Ectodermal cell (in vitro differentiated cells): Measurements from ENCODE around the gene OCRL.
"Not testable (repeated sequence)": the region's sequence is repeated elsewhere in the genome, so short reads cannot be mapped to it uniquely, and the experiment has no call there.

Experiments used
- H3K27ac ChIP-seq: 2 replicates; pipeline ENCODE4 v1.7.0; 2013; ENCODE audit warnings: mild to moderate bottlenecking, low read depth, low read length; ENCODE audit not compliant: insufficient read depth, poor library complexity, severe bottlenecking
- H3K27me3 ChIP-seq: 2 replicates; pipeline ENCODE4 v1.7.0; 2013; ENCODE audit warnings: mild to moderate bottlenecking, low read length; ENCODE audit not compliant: insufficient read depth, control insufficient read depth, poor library complexity, severe bottlenecking
- H3K36me3 ChIP-seq: one replicate; pipeline ENCODE4 v1.7.0; 2013; ENCODE audit warnings: low read length; ENCODE audit not compliant: control insufficient read depth, insufficient read depth
- H3K4me1 ChIP-seq: one replicate; pipeline ENCODE4 v1.7.0; 2013; ENCODE audit warnings: low read length; ENCODE audit not compliant: control insufficient read depth, insufficient read depth
- H3K4me3 ChIP-seq: 2 replicates; pipeline ENCODE4 v1.7.0; 2013; ENCODE audit warnings: low read depth, low read length, control low read depth; ENCODE audit not compliant: insufficient read depth
- H3K9me3 ChIP-seq: 2 replicates; pipeline ENCODE4 v1.7.0; 2013; ENCODE audit warnings: mild to moderate bottlenecking, low read length, moderate library complexity; ENCODE audit not compliant: control insufficient read depth
- WGBS, 2 experiments: methylation state at CpG; one replicate each; pipeline ENCODE4 v1.1.7; 2013; ENCODE audit warnings: missing lambda C conversion rate in 2 of 2; 5-methylcytosine and 5-hydroxymethylcytosine counted together

Gene OCRL

GRCh38 chrX:129531132-129531531 lies 8.9 kb upstream of the OCRL start:
- 75 to 81% methylated on average over 1 of the region's 1 CpG for WGBS, 2 experiments
- Histone ChIP-seq H3K9me3 (no peaks in the 10 kb centered on the region), H3K27me3 (no peaks in the 10 kb centered on the region), H3K36me3 (no peaks in the 10 kb centered on the region), H3K4me1 (no peaks in the 10 kb centered on the region), H3K4me3 (no peak overlapping the region), H3K27ac (no peak overlapping the region)

DNA sequence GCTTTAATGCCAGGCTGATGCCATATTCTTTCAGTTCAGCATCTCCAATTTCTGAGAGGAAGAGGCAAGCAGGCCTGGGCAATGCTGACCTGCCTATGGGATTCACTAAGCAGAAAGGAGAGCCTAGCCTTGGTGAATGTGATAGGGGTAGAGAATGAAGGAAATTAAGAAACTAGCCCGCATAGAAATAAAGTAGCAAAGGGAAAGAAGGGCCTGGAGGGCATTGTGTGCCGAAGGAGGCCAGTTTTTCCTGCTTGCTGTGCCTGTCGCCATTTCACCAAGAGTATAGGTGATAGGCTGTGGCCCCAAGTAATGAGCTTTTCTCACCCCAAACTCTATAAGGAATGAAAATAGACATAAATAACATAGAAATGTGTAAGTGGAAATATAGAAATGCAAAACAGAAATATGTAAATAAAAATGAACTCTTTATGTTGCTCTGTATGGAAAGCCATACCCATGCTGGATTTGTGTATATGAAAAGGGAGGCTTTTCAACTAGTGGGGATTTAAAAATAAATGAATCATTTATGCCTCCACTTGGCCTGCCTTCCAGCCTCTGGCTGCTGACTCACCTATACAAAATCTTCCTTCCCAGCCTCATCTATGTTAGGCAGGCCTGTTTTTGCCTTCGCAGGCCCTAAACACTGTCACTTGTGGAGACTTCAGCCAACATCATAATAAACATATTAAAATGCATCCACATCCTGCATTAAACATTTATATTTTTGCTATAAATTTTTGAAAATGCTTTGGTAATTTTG lies 5.1 kb upstream of the OCRL start:
- no peaks in the 10 kb centered on the region for H3K4me1 ChIP-seq
- no peak overlapping the region for H3K27ac ChIP-seq
- H3K27me3 ChIP-seq, result no peaks in the 10 kb centered on the region
- 89 to 96% methylated on average over 4 of the region's 4 CpGs for WGBS, 2 experiments
- H3K4me3 ChIP-seq, result no peak overlapping the region
- H3K9me3 ChIP-seq, result no peaks in the 10 kb centered on the region
- no peaks in the 10 kb centered on the region for H3K36me3 ChIP-seq

DNA sequence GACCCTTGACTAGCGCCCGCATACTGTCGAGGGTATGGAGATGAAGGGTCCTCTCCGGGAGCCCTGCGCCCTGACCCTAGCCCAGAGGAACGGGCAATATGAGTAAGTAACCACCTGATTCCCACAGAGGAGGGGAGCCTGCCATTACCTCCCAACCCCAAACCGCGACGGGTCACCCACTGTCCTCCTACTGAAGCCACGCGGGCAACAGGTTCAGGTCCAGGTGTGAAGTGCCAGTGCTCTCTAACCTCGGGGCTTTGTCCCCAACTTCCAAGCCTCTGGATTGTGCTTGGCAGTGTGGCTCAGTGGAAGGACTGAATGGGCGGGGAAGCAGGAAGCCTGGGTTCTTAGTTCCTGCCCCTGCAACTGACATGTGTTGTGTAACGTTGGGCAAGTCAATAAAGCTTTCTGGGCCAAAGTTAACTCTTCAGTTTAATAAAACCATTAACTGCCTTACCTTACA lies 694 bp downstream of the OCRL start:
- Histone ChIP-seq H3K9me3 (no peaks in the 10 kb centered on the region), H3K4me1 (no peaks in the 10 kb centered on the region), H3K27ac (no peak overlapping the region), H3K4me3 (peak overlapping the region; percentile 49), H3K36me3 (no peaks in the 10 kb centered on the region), H3K27me3 (no peaks in the 10 kb centered on the region)
- WGBS, 2 experiments, result 5% methylated on average over 13 to 14 of the region's 14 CpGs

DNA sequence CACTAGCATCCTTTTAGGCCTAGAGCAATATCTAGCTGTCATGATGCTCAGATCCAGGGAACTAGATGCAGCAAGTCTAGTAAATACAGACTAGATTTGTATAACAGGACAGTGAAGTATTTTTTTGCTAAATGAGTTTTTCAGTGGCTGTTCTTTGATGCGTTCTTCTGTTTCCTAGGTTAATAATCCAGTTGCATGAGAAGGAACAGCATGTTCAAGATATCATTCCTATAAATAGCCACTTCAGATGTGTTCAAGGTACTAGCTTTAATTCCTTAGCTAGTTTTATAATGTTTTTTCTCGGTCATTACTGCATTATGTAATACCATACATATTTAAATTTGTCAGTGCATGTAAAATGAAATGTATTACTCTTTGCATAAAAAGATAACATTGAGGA lies 4.7 kb downstream of the OCRL start:
- Histone ChIP-seq H3K27me3 (no peaks in the 10 kb centered on the region), H3K4me1 (no peaks in the 10 kb centered on the region), H3K36me3 (no peaks in the 10 kb centered on the region), H3K27ac (no peak overlapping the region), H3K9me3 (no peaks in the 10 kb centered on the region), H3K4me3 (no peak overlapping the region)
- 86% methylated on average over 1 of the region's 2 CpGs; no CpG with 5 or more reads in 1 of the 2 experiments for WGBS, 2 experiments

GRCh38 chrX:129545408-129545807 lies 5.3 kb downstream of the OCRL start:
- no peaks in the 10 kb centered on the region for H3K36me3 ChIP-seq

DNA sequence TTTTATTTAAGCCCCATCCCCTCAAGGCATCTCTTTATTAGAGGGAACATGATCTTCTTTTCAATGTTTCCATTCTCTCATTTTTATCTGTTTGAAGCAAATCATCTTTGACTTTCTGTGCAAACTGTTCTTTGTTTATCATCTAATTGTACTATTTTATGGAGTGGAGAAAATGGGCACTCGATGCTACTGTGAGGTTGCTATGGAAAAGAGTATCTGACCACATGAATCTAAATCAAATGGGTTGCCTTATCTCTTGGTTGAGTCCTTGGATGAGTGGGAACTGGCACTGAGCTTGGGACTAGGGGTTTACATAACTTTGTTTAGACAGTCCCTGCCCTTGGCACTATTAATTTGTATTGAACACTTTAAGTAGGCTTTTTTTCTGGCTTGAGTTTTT lies 9.1 kb downstream of the OCRL start:
- H3K27me3 ChIP-seq, result no peaks in the 10 kb centered on the region
- 92 to 100% methylated on average over 1 of the region's 1 CpG for WGBS, 2 experiments
- H3K4me3 ChIP-seq, result no peak overlapping the region
- no peaks in the 10 kb centered on the region for H3K9me3 ChIP-seq
- H3K4me1 ChIP-seq, result no peaks in the 10 kb centered on the region
- H3K27ac ChIP-seq, result no peak overlapping the region
- H3K36me3 ChIP-seq, result no peaks in the 10 kb centered on the region

More at GRCh38 chrX:129545408-129545807, 5.3 kb downstream of the OCRL start:
- no peaks in the 10 kb centered on the region for H3K4me1 ChIP-seq
- WGBS, 2 experiments, result 100% methylated on average over 1 of the region's 1 CpG
- H3K9me3 ChIP-seq, result no peaks in the 10 kb centered on the region
- no peak overlapping the region for H3K27ac ChIP-seq
- no peaks in the 10 kb centered on the region for H3K27me3 ChIP-seq
- no peak overlapping the region for H3K4me3 ChIP-seq

DNA sequence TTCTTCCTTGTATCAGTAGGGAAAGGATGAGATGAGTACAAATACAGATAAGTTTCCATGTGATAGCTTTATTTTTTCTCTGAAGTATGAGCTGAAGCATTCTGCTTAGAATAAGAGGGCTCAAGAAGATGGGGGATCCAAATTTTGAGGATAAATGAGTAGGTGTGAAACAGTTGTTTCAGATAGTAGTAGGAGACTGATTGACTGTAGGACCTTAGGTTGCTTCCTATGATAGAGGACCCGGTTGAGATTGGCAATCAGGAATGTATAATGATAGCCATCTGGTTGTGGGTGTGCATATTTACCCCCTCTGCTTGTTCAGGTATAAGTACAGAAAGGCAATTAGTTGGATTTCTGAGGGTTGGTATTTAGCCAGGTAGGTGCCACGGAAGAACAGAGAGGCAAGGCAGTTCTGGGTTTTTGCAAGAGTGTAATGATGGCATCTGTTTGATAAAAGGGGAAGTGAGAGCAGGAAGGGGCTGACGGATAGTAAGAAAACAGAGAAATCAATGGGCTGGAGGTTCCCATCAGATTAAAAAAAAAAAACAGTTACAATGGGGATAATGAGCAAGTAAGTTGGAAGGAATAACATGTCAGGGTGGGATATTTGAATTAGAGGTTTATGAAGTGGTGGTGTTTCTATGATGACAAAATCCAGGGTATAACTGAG lies 13.7 kb downstream of the OCRL start:
- 91 to 96% methylated on average over 3 of the region's 3 CpGs for WGBS, 2 experiments
- no peaks in the 10 kb centered on the region for H3K4me1 ChIP-seq
- no peak overlapping the region for H3K4me3 ChIP-seq
- H3K27ac ChIP-seq, result no peak overlapping the region
- peaks cover 4% of the 10 kb centered on the region for H3K36me3 ChIP-seq
- no peaks in the 10 kb centered on the region for H3K9me3 ChIP-seq
- H3K27me3 ChIP-seq, result no peaks in the 10 kb centered on the region

- not testable (repeated sequence) for H3K4me1 ChIP-seq, H3K27me3 ChIP-seq, H3K36me3 ChIP-seq, H3K4me3 ChIP-seq, H3K9me3 ChIP-seq, H3K27ac ChIP-seq
- 89 to 97% methylated on average over 5 of the region's 8 CpGs for WGBS, 2 experiments
Measured at GRCh38 chrX:129554816-129555215, 14.8 kb downstream of the OCRL start.

GRCh38 chrX:129556806-129557315 lies 16.8 kb downstream of the OCRL start:
- H3K27ac ChIP-seq, result no peak overlapping the region
- 89 to 97% methylated on average over 2 to 3 of the region's 5 CpGs for WGBS, 2 experiments
- no peaks in the 10 kb centered on the region for H3K4me1 ChIP-seq
- peaks cover 9% of the 10 kb centered on the region for H3K36me3 ChIP-seq
- H3K9me3 ChIP-seq, result no peaks in the 10 kb centered on the region
- H3K4me3 ChIP-seq, result no peak overlapping the region
- H3K27me3 ChIP-seq, result no peaks in the 10 kb centered on the region

GRCh38 chrX:129557844-129558480 lies 17.9 kb downstream of the OCRL start:
- H3K9me3 ChIP-seq, result no peaks in the 10 kb centered on the region
- H3K4me3 ChIP-seq, result no peak overlapping the region
- 100% methylated on average over 1 of the region's 1 CpG for whole genome bisulfite sequencing, 2 experiments
- peaks cover 9% of the 10 kb centered on the region for H3K36me3 ChIP-seq
- peak overlapping the region; percentile 36 for H3K27ac ChIP-seq
- H3K4me1 ChIP-seq, result no peaks in the 10 kb centered on the region
- H3K27me3 ChIP-seq, result no peaks in the 10 kb centered on the region
